Breast epithelium (tissue), 3 donors: ENCODE measurements around the gene PPM1L.

Source experiments
- CTCF ChIP-seq, 3 donors: fragments of 450-650 bp; IDR thresholded peaks; one replicate each; pipeline ENCODE4 v1.5.1; 2016 to 2017; ENCODE audit warnings: antibody characterized with exemption in 3 of 3, mild to moderate bottlenecking in 3 of 3, moderate library complexity in 3 of 3
- POLR2A ChIP-seq: fragments of 450-650 bp; IDR thresholded peaks from one replicate; pipeline ENCODE4 v1.6.1; 2016; ENCODE audit warnings: antibody characterized with exemption, mild to moderate bottlenecking, moderate library complexity

GRCh38 chr3:160709477-160710182, 46.4 kb upstream of the PPM1L start:
- TF ChIP-seq POLR2A: no peak
- TF ChIP-seq CTCF (IDR thresholded peaks at IDR 0.05): no peak
